ENCODE results near the gene MBD3L3.
"Not testable (repeated sequence)": the region's sequence is repeated elsewhere in the genome, so short reads cannot be mapped to it uniquely, and the experiment has no call there.

Gene MBD3L3

GRCh38 chr19:7063339-7063738 is 4.9 kb upstream of the MBD3L3 start:
- no peak for DNase-seq

DNA sequence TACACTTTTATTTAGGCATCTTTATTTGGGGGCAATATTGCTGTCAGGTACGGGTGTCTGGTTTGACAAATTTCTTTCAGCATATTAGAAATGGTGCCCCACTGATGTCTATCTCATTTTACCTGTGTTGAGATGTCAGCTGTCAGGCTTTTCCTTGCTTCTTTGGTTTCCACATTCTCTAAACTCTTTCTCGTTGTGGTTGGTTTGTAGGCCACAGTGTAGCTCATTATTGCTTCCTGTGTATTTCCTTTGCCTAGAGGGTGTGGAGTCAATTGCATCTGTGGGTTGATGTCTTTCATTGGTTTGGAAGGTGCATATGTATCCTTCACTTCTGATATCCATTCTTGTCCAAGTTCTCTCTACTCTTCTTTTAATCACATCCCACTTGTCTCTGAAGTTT is 1.5 kb upstream of the MBD3L3 start:
- not testable (repeated sequence) for DNase-seq

- DNase-seq: not testable (repeated sequence)
These were observed 2.1 kb downstream of the MBD3L3 start for GRCh38 chr19:7056371-7056770.

DNA sequence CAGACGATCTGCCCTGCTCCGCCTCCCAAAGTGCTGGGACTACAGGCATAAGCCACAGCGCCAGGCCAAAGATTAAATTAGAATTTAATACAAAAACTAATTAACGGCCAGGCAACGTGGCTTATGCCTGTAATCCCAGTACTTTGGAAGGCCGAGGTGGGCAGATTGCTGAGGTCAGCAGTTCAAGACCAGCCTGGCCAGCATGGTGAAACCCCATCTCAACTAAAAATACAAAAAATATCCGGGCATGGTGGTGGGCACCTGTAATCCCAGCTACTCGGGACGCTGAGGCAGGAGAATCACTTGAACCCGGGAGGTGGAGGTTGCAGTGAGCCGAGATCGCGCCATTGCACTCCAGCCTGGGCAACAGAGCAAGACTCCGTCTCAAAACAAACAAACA is 2.8 kb downstream of the MBD3L3 start:
- DNase-seq: not testable (repeated sequence)

DNA sequence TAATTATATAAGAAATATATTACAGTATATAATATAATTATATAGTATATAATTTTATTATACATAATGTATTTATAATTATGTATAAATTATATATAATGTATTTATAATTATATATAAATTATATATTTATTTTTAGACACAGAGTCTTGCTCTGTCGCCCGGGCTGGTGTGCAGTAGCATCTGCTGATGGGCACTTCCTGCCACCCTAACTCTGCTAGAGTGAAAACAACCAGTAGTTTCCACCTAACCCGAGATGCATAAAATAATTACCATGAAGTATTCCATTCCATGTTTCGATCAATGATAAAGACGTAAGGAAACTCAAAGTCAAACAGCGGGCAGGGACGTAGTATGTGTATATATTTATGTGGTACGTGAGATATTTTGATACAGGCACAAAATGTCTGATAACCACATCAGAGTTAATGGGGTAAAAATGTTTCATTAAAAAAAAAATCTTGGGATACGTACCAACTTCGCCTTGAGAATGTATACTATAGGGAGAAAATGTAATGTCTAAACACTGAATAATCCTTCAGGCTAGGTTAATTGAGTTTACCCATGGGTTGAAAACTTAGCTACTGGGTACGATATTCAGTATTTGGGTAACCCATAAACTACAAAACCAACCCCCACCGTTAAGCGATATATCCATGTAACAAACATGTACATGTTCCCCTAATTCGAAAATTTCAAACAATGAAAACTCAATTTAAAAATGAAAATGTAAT is 3.7 kb downstream of the MBD3L3 start:
- DNase-seq: not testable (repeated sequence)

- DNase-seq: not testable (repeated sequence)
These were observed 5.6 kb downstream of the MBD3L3 start for GRCh38 chr19:7052896-7053295.

DNA sequence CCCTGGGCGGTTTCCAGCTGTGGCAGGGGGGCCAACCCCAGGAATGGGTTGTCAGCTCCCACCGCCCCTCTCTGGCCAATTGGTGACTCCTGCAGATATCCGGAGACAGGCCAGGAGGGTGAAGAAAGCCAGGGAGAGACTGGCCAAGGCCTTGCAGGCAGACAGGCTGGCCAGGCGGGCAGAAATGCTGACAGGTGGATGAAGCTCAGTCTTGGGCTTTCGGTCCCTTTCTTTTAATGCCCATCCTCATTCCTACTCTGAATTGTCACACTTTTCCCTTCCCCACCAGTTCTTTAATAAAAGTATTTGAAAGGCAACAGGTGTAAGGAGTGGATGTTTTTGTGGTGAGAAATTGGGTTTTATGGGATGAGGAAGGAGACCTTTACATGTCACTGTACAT is 7.1 kb downstream of the MBD3L3 start:
- not testable (repeated sequence) for DNase-seq

DNA sequence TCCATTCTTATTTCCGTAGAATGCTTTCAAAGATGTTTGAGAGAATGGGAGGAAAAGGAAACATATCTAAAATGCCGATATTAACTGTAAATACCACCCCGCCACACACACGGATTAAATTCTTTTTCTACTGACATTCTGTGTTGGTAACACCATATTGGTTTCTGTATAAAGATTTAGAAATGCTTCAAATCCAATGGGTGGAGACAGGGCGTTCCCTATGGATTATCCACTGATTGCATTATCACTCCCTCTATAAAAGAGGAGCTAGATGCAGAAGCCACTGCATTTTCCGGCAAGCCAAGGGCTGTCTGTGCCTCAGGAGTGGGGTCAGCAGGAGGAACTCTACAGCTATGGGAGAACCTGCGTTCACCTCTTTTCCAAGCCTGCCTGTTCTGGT is 9.5 kb downstream of the MBD3L3 start, which contains the start of gene MBD3L2:
TSS of gene MBD3L2 (plus strand) at position 301 of the 400 bp plus-strand sequence. CDS start at position 354, 53 bp downstream.
- DNase-seq: not testable (repeated sequence)

DNA sequence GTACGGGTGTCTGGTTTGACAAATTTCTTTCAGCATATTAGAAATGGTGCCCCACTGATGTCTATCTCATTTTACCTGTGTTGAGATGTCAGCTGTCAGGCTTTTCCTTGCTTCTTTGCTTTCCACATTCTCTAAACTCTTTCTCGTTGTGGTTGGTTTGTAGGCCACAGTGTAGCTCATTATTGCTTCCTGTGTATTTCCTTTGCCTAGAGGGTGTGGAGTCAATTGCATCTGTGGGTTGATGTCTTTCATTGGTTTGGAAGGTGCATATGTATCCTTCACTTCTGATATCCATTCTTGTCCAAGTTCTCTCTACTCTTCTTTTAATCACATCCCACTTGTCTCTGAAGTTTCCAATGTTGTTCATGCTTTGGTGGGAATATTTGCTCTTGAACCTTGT is 16.9 kb downstream of the MBD3L3 start:
- not testable (repeated sequence) for DNase-seq

DNA sequence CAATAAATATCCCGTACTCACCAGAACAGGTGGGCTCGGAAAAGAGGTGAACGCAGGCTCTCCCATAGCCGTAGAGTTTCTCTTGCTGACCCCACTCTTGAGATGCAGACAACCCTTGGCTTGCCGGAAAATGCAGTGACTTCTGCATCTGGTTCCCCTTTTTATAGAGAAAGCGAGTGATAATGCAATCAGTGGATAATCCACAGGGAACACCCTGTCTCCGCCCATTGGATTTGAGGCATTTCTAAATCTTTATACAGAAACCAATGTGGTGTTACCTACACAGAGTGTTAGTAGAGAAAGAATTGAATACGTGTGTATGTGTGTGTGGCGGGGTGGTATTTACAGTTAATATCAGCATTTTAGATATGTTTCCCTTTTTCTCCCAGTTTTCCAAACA is 18.4 kb downstream of the MBD3L3 start, which contains the start of gene MBD3L4:
TSS of gene MBD3L4 (minus strand) at position 101 of the 400 bp plus-strand sequence. CDS start at position 66, 35 bp downstream.
- not testable (repeated sequence) for DNase-seq

DNA sequence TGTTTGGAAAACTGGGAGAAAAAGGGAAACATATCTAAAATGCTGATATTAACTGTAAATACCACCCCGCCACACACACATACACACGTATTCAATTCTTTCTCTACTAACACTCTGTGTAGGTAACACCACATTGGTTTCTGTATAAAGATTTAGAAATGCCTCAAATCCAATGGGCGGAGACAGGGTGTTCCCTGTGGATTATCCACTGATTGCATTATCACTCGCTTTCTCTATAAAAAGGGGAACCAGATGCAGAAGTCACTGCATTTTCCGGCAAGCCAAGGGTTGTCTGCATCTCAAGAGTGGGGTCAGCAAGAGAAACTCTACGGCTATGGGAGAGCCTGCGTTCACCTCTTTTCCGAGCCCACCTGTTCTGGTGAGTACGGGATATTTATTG is 28.2 kb downstream of the MBD3L3 start, which contains the start of gene MBD3L5:
TSS of gene MBD3L5 (plus strand) at position 301 of the 400 bp plus-strand sequence. CDS start at position 335, 34 bp downstream.
- not testable (repeated sequence) for DNase-seq

GRCh38 chr19:7028790-7029189 is 29.7 kb downstream of the MBD3L3 start:
- DNase-seq: not testable (repeated sequence)

DNA sequence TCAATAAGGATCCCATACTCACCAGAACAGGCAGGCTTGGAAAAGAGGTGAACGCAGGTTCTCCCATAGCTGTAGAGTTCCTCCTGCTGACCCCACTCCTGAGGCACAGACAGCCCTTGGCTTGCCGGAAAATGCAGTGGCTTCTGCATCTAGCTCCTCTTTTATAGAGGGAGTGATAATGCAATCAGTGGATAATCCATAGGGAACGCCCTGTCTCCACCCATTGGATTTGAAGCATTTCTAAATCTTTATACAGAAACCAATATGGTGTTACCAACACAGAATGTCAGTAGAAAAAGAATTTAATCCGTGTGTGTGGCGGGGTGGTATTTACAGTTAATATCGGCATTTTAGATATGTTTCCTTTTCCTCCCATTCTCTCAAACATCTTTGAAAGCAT is 37.1 kb downstream of the MBD3L3 start, which contains the start of gene MBD3L2B:
TSS of gene MBD3L2B (minus strand) at position 101 of the 400 bp plus-strand sequence. CDS start at position 67, 34 bp downstream.
- not testable (repeated sequence) for DNase-seq

GRCh38 chr19:7018828-7019227 is 39.6 kb downstream of the MBD3L3 start:
- DNase-seq: no peak

- no peak for DNase-seq
These were observed 44.8 kb downstream of the MBD3L3 start for GRCh38 chr19:7013678-7014077.

- no peak for DNase-seq
These were observed 47.5 kb downstream of the MBD3L3 start for GRCh38 chr19:7010722-7011593.

DNA sequence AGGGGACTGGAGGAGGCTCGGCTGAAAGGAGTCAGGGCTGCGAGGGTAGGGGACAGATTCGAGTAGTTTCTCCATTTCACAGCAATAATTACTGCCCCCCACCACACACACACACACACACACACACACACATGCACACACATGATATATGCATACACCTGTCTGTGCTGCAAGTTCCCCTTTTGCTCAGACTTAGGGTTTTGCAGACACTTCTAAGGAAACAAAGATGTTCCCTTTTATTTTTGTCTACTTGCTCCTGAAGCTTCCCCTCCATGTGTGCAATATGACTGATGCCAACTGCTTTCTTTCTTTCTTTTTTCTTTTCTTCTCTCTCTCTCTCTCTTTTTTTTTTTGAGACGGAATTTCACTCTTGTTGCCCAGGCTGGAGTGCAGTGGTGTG is 50.6 kb downstream of the MBD3L3 start:
- no peak for DNase-seq

Measured in NCI-H524 (cell line).